IMR-90 (cell line): Measurements from ENCODE around the gene ADPRHL1. TPM values are rescaled to one million over a fixed set of nuclear protein-coding genes. Genes with fewer than 3 reads are reported as not detected.
A peak's percentile ranks its signal among the peaks of the same experiment; 100 is the strongest.

Experiments used
- ATAC-seq: fragments of 200-7000 bp; cut with Tn5 transposase; 2 replicates; pipeline ENCODE4 v1.9.1; 2020; ENCODE audit warnings: low read depth, mild to moderate bottlenecking, moderate library complexity
- BruUV-seq: library from RNA; stranded (reverse); fragments of 400-500 nt; replicated peaks from 2 replicates; lab custom pipeline; 2021; lab: Mats Ljungman, UMichigan
- CTCF ChIA-PET: fragments of 300-600 bp; formaldehyde crosslinking; extraction: SDS; loops from one replicate; lab custom pipeline; 2021; ENCODE audit warnings: antibody characterized with exemption; lab: Yijun Ruan, JAX
- POLR2A ChIA-PET: fragments of 300-600 bp; sonication (Branson Sonifier 250); formaldehyde crosslinking; loops from one replicate; lab custom pipeline; 2022; ENCODE audit warnings: antibody characterized with exemption; ENCODE audit not compliant: unreplicated experiment; lab: Charles Lee
- DNase-seq: peaks from one replicate; pipeline ENCODE4 v3.0.0; 2013
- H2AFZ ChIP-seq: replicated peaks from 2 replicates; pipeline ENCODE3; 2013; ENCODE audit warnings: low read length, mild to moderate bottlenecking; ENCODE audit not compliant: poor library complexity
- H2AK5ac ChIP-seq: 2 replicates; pipeline ENCODE4 v1.6.1; 2013; ENCODE audit warnings: low read depth, low read length, inconsistent platforms
- H2AK9ac ChIP-seq: replicated peaks from 2 replicates; pipeline ENCODE3; 2013; ENCODE audit warnings: mild to moderate bottlenecking, low read depth, low read length, moderate library complexity; ENCODE audit not compliant: poor library complexity
- H2BK120ac ChIP-seq: 2 replicates; pipeline ENCODE4 v1.6.1; 2013; ENCODE audit warnings: low read depth, low read length, inconsistent platforms
- H2BK15ac ChIP-seq: 3 replicates; pipeline ENCODE4 v1.6.1; 2013; ENCODE audit warnings: low read depth, low read length, inconsistent platforms
- H2BK20ac ChIP-seq: 2 replicates; pipeline ENCODE4 v1.6.1; 2013; ENCODE audit warnings: low read depth, mild to moderate bottlenecking, inconsistent platforms, low read length, moderate library complexity
- H2BK5ac ChIP-seq: 2 replicates; pipeline ENCODE4 v1.6.1; 2013; ENCODE audit warnings: mild to moderate bottlenecking, low read depth, low read length, inconsistent platforms; ENCODE audit not compliant: poor library complexity, severe bottlenecking
- H3K14ac ChIP-seq: replicated peaks from 2 replicates; pipeline ENCODE4 v1.6.1; 2013; ENCODE audit warnings: low read depth, low read length, inconsistent platforms
- H3K18ac ChIP-seq: 2 replicates; pipeline ENCODE4 v1.6.1; 2013; ENCODE audit warnings: low read depth, low read length, control low read depth
- H3K23ac ChIP-seq: 2 replicates; pipeline ENCODE4 v1.6.1; 2013; ENCODE audit warnings: low read depth, low read length, inconsistent platforms
- H3K27ac ChIP-seq: 2 replicates; pipeline ENCODE4 v1.5.1; 2013; ENCODE audit warnings: mild to moderate bottlenecking, control low read depth, low read length; ENCODE audit not compliant: insufficient read depth
- H3K27me3 ChIP-seq: 2 replicates; pipeline ENCODE4 v1.6.1; 2013; ENCODE audit warnings: low read length; ENCODE audit not compliant: control insufficient read depth, insufficient read depth
- H3K36me3 ChIP-seq: 2 replicates; pipeline ENCODE4 v1.6.1; 2013; ENCODE audit warnings: low read length, mixed read lengths; ENCODE audit not compliant: control insufficient read depth, insufficient read depth
- H3K4ac ChIP-seq: 2 replicates; pipeline ENCODE4 v1.6.1; 2013; ENCODE audit warnings: low read depth, low read length, inconsistent platforms
- H3K4me1 ChIP-seq: 2 replicates; pipeline ENCODE4 v1.6.1; 2013; ENCODE audit warnings: low read length, mixed read lengths; ENCODE audit not compliant: control insufficient read depth, insufficient read depth
- H3K4me2 ChIP-seq: 2 replicates; pipeline ENCODE4 v1.6.1; 2013; ENCODE audit warnings: low read depth, mild to moderate bottlenecking, control low read depth, low read length, moderate library complexity
- H3K4me3 ChIP-seq: 2 replicates; pipeline ENCODE4 v1.5.1; 2013; ENCODE audit warnings: low read depth, mild to moderate bottlenecking, control low read depth, low read length, moderate library complexity; ENCODE audit not compliant: insufficient read depth
- H3K56ac ChIP-seq: 2 replicates; pipeline ENCODE4 v1.6.1; 2013; ENCODE audit warnings: low read length, inconsistent platforms; ENCODE audit not compliant: insufficient read depth; ENCODE audit errors: extremely low read depth
- H3K79me1 ChIP-seq, 2 experiments: 2 replicates each; pipeline ENCODE4 v1.6.1; 2013; ENCODE audit warnings: low read length in 2 of 2, inconsistent platforms in 1 of 2, low read depth in 1 of 2
- H3K9ac ChIP-seq: 2 replicates; pipeline ENCODE4 v1.6.1; 2013; ENCODE audit warnings: low read depth, low read length, control low read depth
- H3K9me1 ChIP-seq: 2 replicates; pipeline ENCODE4 v1.6.1; 2013; ENCODE audit warnings: low read length, inconsistent platforms; ENCODE audit not compliant: insufficient read depth
- H3K9me3 ChIP-seq: 2 replicates; pipeline ENCODE4 v1.6.1; 2013; ENCODE audit warnings: low read length; ENCODE audit not compliant: control insufficient read depth, insufficient read depth
- H4K20me1 ChIP-seq: 2 replicates; pipeline ENCODE4 v1.6.1; 2013; ENCODE audit warnings: low read length, inconsistent platforms; ENCODE audit not compliant: insufficient read depth
- H4K5ac ChIP-seq: 2 replicates; pipeline ENCODE4 v1.6.1; 2013; ENCODE audit warnings: mild to moderate bottlenecking, low read depth, low read length, control low read depth
- H4K8ac ChIP-seq, 2 experiments: 2 replicates each; pipeline ENCODE4 v1.6.1; 2013; ENCODE audit warnings: low read depth in 2 of 2, low read length in 2 of 2, control low read depth in 1 of 2, inconsistent platforms in 1 of 2
- H4K91ac ChIP-seq: 2 replicates; pipeline ENCODE4 v1.6.1; 2013; ENCODE audit warnings: low read depth, low read length, inconsistent platforms; ENCODE audit not compliant: insufficient read depth
- CEBPB ChIP-seq: IDR thresholded peaks from 2 replicates; pipeline ENCODE4 v1.6.1; 2012; ENCODE audit warnings: low read depth, low read length, improper control_type of control experiment
- CHD1 ChIP-seq: IDR thresholded peaks from 2 replicates; pipeline ENCODE4 v1.6.1; 2012; ENCODE audit warnings: low read depth, low read length, improper control_type of control experiment
- FOS ChIP-seq: fragments of 150-350 bp; IDR thresholded peaks from 2 replicates; pipeline ENCODE4 v1.6.1; 2016; ENCODE audit warnings: low read depth, low read length
- MAFK ChIP-seq: IDR thresholded peaks from 2 replicates; pipeline ENCODE4 v1.6.1; 2012; ENCODE audit warnings: low read depth, low read length, improper control_type of control experiment
- MXI1 ChIP-seq: IDR thresholded peaks from 2 replicates; pipeline ENCODE4 v1.6.1; 2012; ENCODE audit warnings: low read depth, mild to moderate bottlenecking, low read length, moderate library complexity, borderline replicate concordance
- NFE2L2 ChIP-seq: fragments of 150-350 bp; IDR thresholded peaks from 2 replicates; pipeline ENCODE4 v1.6.1; 2016; ENCODE audit warnings: low read depth, mild to moderate bottlenecking, low read length
- POLR2A ChIP-seq: IDR thresholded peaks from 2 replicates; pipeline ENCODE4 v1.6.1; 2012; ENCODE audit warnings: mild to moderate bottlenecking, low read depth, low read length
- RAD21 ChIP-seq: IDR thresholded peaks from 2 replicates; pipeline ENCODE4 v1.6.1; 2012; ENCODE audit warnings: low read length, improper control_type of control experiment
- RCOR1 ChIP-seq: IDR thresholded peaks from 2 replicates; pipeline ENCODE4 v1.6.1; 2012; ENCODE audit warnings: mild to moderate bottlenecking, low read length, improper control_type of control experiment; ENCODE audit not compliant: insufficient replicate concordance
- RFX5 ChIP-seq: IDR thresholded peaks from 2 replicates; pipeline ENCODE4 v1.8.0; 2012; ENCODE audit warnings: low read depth, mild to moderate bottlenecking, low read length, moderate library complexity
- SMC3 ChIP-seq: fragments of 150-350 bp; IDR thresholded peaks from 2 replicates; pipeline ENCODE4 v1.6.1; 2016; ENCODE audit warnings: low read depth, mild to moderate bottlenecking, antibody characterized with exemption, low read length, moderate library complexity
- WGBS, 2 experiments: methylation state at CpG; one replicate each; pipeline versions ENCODE4 v1.1.5 to v1.1.7; 2013; ENCODE audit warnings: missing lambda C conversion rate in 2 of 2; ENCODE audit not compliant: insufficient read length in 1 of 2; ENCODE audit errors: extremely low coverage in 2 of 2; 5-methylcytosine and 5-hydroxymethylcytosine counted together
- dilution Hi-C: fragments of 300-500 bp; cut with HindIII; formaldehyde crosslinking; loops from one replicate; pipeline ENCODE4 v1.14.3; 2018; ENCODE audit warnings: low sequenced_read_pairs; ENCODE audit not compliant: unreplicated experiment
- in situ Hi-C: fragments of 300-500 bp; cut with MboI; formaldehyde crosslinking; loops from 3 replicates; pipeline ENCODE4 v1.14.3; 2019; ENCODE audit warnings: low sequenced_read_pairs, inconsistent platforms, mixed read lengths
- intact Hi-C: fragments of 100-400 bp; cut with micrococcal nuclease; formaldehyde crosslinking; loops from 2 replicates; pipeline ENCODE4 v1.10.0; 2022
- polyA plus RNA-seq, 3 experiments: library from polyadenylated mRNA; depleted of rRNA; stranded (reverse); fragments of >200 nt; gene quantifications; 2 replicates each; pipeline ENCODE4 v1.2.3, GENCODE V29; 2012; ENCODE audit warnings: low replicate concordance in 1 of 3
- total RNA-seq: library from RNA; depleted of rRNA; stranded (reverse); fragments of >200 nt; gene quantifications from 2 replicates; pipeline ENCODE4 v1.2.3, GENCODE V29; 2012
- TF ChIP-seq, protein P1 (sequence below): fragments of 150-350 bp; IDR thresholded peaks from 2 replicates; pipeline ENCODE4 v1.6.1; 2016; ENCODE audit warnings: low read depth, mild to moderate bottlenecking, low read length, moderate library complexity, borderline replicate concordance
- TF ChIP-seq, protein P2 (sequence below): conservative IDR thresholded peaks from 2 replicates; pipeline ENCODE4 v1.5.1; 2012; ENCODE audit warnings: mild to moderate bottlenecking, low read depth, low read length, improper control_type of control experiment

ADPRHL1 gene
- total and polyA plus RNA-seq, 2 of the 4 experiments (the other 2 are of a cell fraction): 0.36 to 0.67 TPM

DNA sequence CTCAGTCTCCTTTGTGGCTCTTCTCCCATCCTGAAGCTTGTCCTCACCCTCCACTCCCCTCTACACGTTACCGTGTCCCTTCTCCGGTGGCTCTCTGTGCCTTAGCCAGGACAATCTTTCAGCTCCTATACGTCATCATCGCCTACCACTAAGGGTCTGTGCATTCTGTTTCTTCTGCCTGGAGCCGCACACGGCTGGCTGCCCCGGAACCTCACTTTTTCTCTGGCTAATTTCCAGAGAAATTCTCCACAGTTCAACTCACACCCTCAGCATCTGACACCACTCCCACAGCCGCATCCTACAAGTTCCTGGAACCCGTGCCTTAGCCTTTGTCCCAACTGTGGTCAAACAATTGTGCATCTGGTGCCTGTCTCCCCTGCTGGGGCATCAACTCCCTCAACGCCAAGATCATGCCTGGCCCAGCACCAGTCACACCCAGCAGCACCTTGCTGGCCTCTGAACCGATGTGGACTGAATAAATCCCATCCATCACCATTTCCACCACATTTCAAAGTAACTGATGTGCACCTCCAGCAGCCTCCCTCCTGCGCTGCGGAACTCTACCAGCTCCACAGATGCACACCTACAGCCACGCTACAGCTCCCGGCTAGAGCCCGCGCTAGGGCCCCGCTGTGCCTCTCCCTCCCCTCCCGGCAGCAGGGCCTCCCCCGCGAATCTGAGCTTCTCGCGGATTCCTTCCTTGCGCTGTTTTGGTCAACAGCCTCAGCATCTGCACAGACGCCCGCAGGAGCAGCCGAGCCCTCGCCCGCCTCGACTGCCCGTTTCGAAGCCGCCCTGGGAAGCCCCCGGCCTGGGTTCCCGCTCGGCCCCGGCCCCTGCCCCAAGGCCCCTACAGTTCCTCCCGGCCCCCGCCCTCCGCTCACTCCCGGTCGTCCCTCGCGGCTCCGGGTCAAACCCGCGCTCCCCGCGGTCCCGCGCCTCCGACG, 36.5 kb upstream of the ADPRHL1 start:
- peak overlapping the region; percentile 68 for H3K4ac ChIP-seq
- intact Hi-C loops (no loop called here), in situ Hi-C loops (no loop called here), dilution Hi-C loops (no loop called here)
- no peaks in the 10 kb centered on the region for H3K9me3 ChIP-seq
- ChIA-PET CTCF (interaction anchor here (1.0 kb wide), 1 partner anchor 73 kb away, joined by 3 read pairs; no protein-coding TSS in a partner anchor), POLR2A (no interaction called here)
- H2BK5ac ChIP-seq: peak overlapping the region; percentile 52
- peak overlapping the region; percentile 84 for H2AK5ac ChIP-seq
- peak overlapping the region; percentile 46 for H3K23ac ChIP-seq
- H3K56ac ChIP-seq: 0 out of 2 replicates have a peak overlapping the region, but pooled peaks have one; percentile 14
- H3K27ac ChIP-seq: peak overlapping the region; percentile 62
- no TSS peak for BruUV-seq
- peak overlapping the region; percentile 43; the same call in 1 of the 2 replicates for H4K91ac ChIP-seq
- peak overlapping the region; percentile 13 for H3K18ac ChIP-seq
- H2BK15ac ChIP-seq: no peak overlapping the region
- H4K20me1 ChIP-seq: peaks cover 67% of the 10 kb centered on the region
- 0 out of 2 replicates have a peak overlapping the region, but pooled peaks have one; percentile 6 for H4K5ac ChIP-seq
- peaks cover 5% of the 10 kb centered on the region for H3K36me3 ChIP-seq
- H3K9ac ChIP-seq: peak overlapping the region; percentile 72
- H2BK120ac ChIP-seq: peak overlapping the region; percentile 21; the same call in 1 of the 2 replicates
- peak; percentile 41 for DNase-seq
- H3K4me3 ChIP-seq: peak overlapping the region; percentile 77
- H3K9me1 ChIP-seq: peaks cover 29% of the 10 kb centered on the region
- no peaks in the 10 kb centered on the region for H3K27me3 ChIP-seq
- peak overlapping the region in 1 of 2 experiments; percentile 44; a peak in 1 of 4 replicates for H4K8ac ChIP-seq
- peak overlapping the region; percentile 91 for H2AK9ac ChIP-seq
- H3K4me2 ChIP-seq: peak overlapping the region; percentile 88
- H3K79me1 ChIP-seq: peaks cover 50 to 75% of the 10 kb centered on the region in 2 experiments
- peak; percentile 18 for ATAC-seq
- WGBS, 2 experiments: 0% methylated on average over 39 of the region's 54 CpGs; no CpG with 5 or more reads in 1 of the 2 experiments
- H3K4me1 ChIP-seq: peaks cover 12% of the 10 kb centered on the region
- H2BK20ac ChIP-seq: no peak overlapping the region
- peak overlapping the region; percentile 27 for H3K14ac ChIP-seq
- peak overlapping the region; percentile 97 for H2AFZ ChIP-seq
- TF ChIP-seq NFE2L2: no peak
- TF ChIP-seq, protein P1, sequence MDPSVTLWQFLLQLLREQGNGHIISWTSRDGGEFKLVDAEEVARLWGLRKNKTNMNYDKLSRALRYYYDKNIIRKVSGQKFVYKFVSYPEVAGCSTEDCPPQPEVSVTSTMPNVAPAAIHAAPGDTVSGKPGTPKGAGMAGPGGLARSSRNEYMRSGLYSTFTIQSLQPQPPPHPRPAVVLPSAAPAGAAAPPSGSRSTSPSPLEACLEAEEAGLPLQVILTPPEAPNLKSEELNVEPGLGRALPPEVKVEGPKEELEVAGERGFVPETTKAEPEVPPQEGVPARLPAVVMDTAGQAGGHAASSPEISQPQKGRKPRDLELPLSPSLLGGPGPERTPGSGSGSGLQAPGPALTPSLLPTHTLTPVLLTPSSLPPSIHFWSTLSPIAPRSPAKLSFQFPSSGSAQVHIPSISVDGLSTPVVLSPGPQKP: no peak
- no peak for TF ChIP-seq CEBPB
- no peak for TF ChIP-seq MXI1
- TF ChIP-seq RFX5: no peak
- no peak for TF ChIP-seq SMC3
- no peak for TF ChIP-seq RCOR1
- TF ChIP-seq, protein P2, sequence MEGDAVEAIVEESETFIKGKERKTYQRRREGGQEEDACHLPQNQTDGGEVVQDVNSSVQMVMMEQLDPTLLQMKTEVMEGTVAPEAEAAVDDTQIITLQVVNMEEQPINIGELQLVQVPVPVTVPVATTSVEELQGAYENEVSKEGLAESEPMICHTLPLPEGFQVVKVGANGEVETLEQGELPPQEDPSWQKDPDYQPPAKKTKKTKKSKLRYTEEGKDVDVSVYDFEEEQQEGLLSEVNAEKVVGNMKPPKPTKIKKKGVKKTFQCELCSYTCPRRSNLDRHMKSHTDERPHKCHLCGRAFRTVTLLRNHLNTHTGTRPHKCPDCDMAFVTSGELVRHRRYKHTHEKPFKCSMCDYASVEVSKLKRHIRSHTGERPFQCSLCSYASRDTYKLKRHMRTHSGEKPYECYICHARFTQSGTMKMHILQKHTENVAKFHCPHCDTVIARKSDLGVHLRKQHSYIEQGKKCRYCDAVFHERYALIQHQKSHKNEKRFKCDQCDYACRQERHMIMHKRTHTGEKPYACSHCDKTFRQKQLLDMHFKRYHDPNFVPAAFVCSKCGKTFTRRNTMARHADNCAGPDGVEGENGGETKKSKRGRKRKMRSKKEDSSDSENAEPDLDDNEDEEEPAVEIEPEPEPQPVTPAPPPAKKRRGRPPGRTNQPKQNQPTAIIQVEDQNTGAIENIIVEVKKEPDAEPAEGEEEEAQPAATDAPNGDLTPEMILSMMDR: no peak
- TF ChIP-seq CHD1: no peak
- no peak for TF ChIP-seq POLR2A
- no peak for TF ChIP-seq FOS
- TF ChIP-seq MAFK: no peak
- no peak for TF ChIP-seq RAD21
